IMR-90 (cell line): ENCODE measurements around the gene ANTXR2. TPM values are rescaled to one million over a fixed set of nuclear protein-coding genes. Genes with fewer than 3 reads are reported as not detected.

Experiments used
- ATAC-seq: fragments of 200-7000 bp; cut with Tn5 transposase; 2 replicates; pipeline ENCODE4 v1.9.1; 2020; ENCODE audit warnings: low read depth, mild to moderate bottlenecking, moderate library complexity
- BruUV-seq: library from RNA; stranded (reverse); fragments of 400-500 nt; replicated peaks from 2 replicates; lab custom pipeline; 2021; lab: Mats Ljungman, UMichigan
- CTCF ChIA-PET: fragments of 300-600 bp; formaldehyde crosslinking; extraction: SDS; loops from one replicate; lab custom pipeline; 2021; ENCODE audit warnings: antibody characterized with exemption; lab: Yijun Ruan, JAX
- POLR2A ChIA-PET: fragments of 300-600 bp; sonication (Branson Sonifier 250); formaldehyde crosslinking; loops from one replicate; lab custom pipeline; 2022; ENCODE audit warnings: antibody characterized with exemption; ENCODE audit not compliant: unreplicated experiment; lab: Charles Lee
- DNase-seq: peaks from one replicate; pipeline ENCODE4 v3.0.0; 2013
- H2AFZ ChIP-seq: replicated peaks from 2 replicates; pipeline ENCODE3; 2013; ENCODE audit warnings: low read length, mild to moderate bottlenecking; ENCODE audit not compliant: poor library complexity
- H2AK5ac ChIP-seq: 2 replicates; pipeline ENCODE4 v1.6.1; 2013; ENCODE audit warnings: low read depth, low read length, inconsistent platforms
- H2AK9ac ChIP-seq: replicated peaks from 2 replicates; pipeline ENCODE3; 2013; ENCODE audit warnings: mild to moderate bottlenecking, low read depth, low read length, moderate library complexity; ENCODE audit not compliant: poor library complexity
- H2BK120ac ChIP-seq: 2 replicates; pipeline ENCODE4 v1.6.1; 2013; ENCODE audit warnings: low read depth, low read length, inconsistent platforms
- H2BK15ac ChIP-seq: 3 replicates; pipeline ENCODE4 v1.6.1; 2013; ENCODE audit warnings: low read depth, low read length, inconsistent platforms
- H2BK20ac ChIP-seq: 2 replicates; pipeline ENCODE4 v1.6.1; 2013; ENCODE audit warnings: low read depth, mild to moderate bottlenecking, inconsistent platforms, low read length, moderate library complexity
- H2BK5ac ChIP-seq: 2 replicates; pipeline ENCODE4 v1.6.1; 2013; ENCODE audit warnings: mild to moderate bottlenecking, low read depth, low read length, inconsistent platforms; ENCODE audit not compliant: poor library complexity, severe bottlenecking
- H3K14ac ChIP-seq: replicated peaks from 2 replicates; pipeline ENCODE4 v1.6.1; 2013; ENCODE audit warnings: low read depth, low read length, inconsistent platforms
- H3K18ac ChIP-seq: 2 replicates; pipeline ENCODE4 v1.6.1; 2013; ENCODE audit warnings: low read depth, low read length, control low read depth
- H3K23ac ChIP-seq: 2 replicates; pipeline ENCODE4 v1.6.1; 2013; ENCODE audit warnings: low read depth, low read length, inconsistent platforms
- H3K27ac ChIP-seq: 2 replicates; pipeline ENCODE4 v1.5.1; 2013; ENCODE audit warnings: mild to moderate bottlenecking, control low read depth, low read length; ENCODE audit not compliant: insufficient read depth
- H3K27me3 ChIP-seq: 2 replicates; pipeline ENCODE4 v1.6.1; 2013; ENCODE audit warnings: low read length; ENCODE audit not compliant: control insufficient read depth, insufficient read depth
- H3K36me3 ChIP-seq: 2 replicates; pipeline ENCODE4 v1.6.1; 2013; ENCODE audit warnings: low read length, mixed read lengths; ENCODE audit not compliant: control insufficient read depth, insufficient read depth
- H3K4ac ChIP-seq: 2 replicates; pipeline ENCODE4 v1.6.1; 2013; ENCODE audit warnings: low read depth, low read length, inconsistent platforms
- H3K4me1 ChIP-seq: 2 replicates; pipeline ENCODE4 v1.6.1; 2013; ENCODE audit warnings: low read length, mixed read lengths; ENCODE audit not compliant: control insufficient read depth, insufficient read depth
- H3K4me2 ChIP-seq: 2 replicates; pipeline ENCODE4 v1.6.1; 2013; ENCODE audit warnings: low read depth, mild to moderate bottlenecking, control low read depth, low read length, moderate library complexity
- H3K4me3 ChIP-seq: 2 replicates; pipeline ENCODE4 v1.5.1; 2013; ENCODE audit warnings: low read depth, mild to moderate bottlenecking, control low read depth, low read length, moderate library complexity; ENCODE audit not compliant: insufficient read depth
- H3K56ac ChIP-seq: 2 replicates; pipeline ENCODE4 v1.6.1; 2013; ENCODE audit warnings: low read length, inconsistent platforms; ENCODE audit not compliant: insufficient read depth; ENCODE audit errors: extremely low read depth
- H3K79me1 ChIP-seq, 2 experiments: 2 replicates each; pipeline ENCODE4 v1.6.1; 2013; ENCODE audit warnings: low read length in 2 of 2, inconsistent platforms in 1 of 2, low read depth in 1 of 2
- H3K9ac ChIP-seq: 2 replicates; pipeline ENCODE4 v1.6.1; 2013; ENCODE audit warnings: low read depth, low read length, control low read depth
- H3K9me1 ChIP-seq: 2 replicates; pipeline ENCODE4 v1.6.1; 2013; ENCODE audit warnings: low read length, inconsistent platforms; ENCODE audit not compliant: insufficient read depth
- H3K9me3 ChIP-seq: 2 replicates; pipeline ENCODE4 v1.6.1; 2013; ENCODE audit warnings: low read length; ENCODE audit not compliant: control insufficient read depth, insufficient read depth
- H4K20me1 ChIP-seq: 2 replicates; pipeline ENCODE4 v1.6.1; 2013; ENCODE audit warnings: low read length, inconsistent platforms; ENCODE audit not compliant: insufficient read depth
- H4K5ac ChIP-seq: 2 replicates; pipeline ENCODE4 v1.6.1; 2013; ENCODE audit warnings: mild to moderate bottlenecking, low read depth, low read length, control low read depth
- H4K8ac ChIP-seq, 2 experiments: 2 replicates each; pipeline ENCODE4 v1.6.1; 2013; ENCODE audit warnings: low read depth in 2 of 2, low read length in 2 of 2, control low read depth in 1 of 2, inconsistent platforms in 1 of 2
- H4K91ac ChIP-seq: 2 replicates; pipeline ENCODE4 v1.6.1; 2013; ENCODE audit warnings: low read depth, low read length, inconsistent platforms; ENCODE audit not compliant: insufficient read depth
- BHLHE40 ChIP-seq: fragments of 150-350 bp; IDR thresholded peaks from 2 replicates; pipeline ENCODE4 v1.6.1; 2016; ENCODE audit warnings: mild to moderate bottlenecking, low read depth, low read length
- CEBPB ChIP-seq: IDR thresholded peaks from 2 replicates; pipeline ENCODE4 v1.6.1; 2012; ENCODE audit warnings: low read depth, low read length, improper control_type of control experiment
- CHD1 ChIP-seq: IDR thresholded peaks from 2 replicates; pipeline ENCODE4 v1.6.1; 2012; ENCODE audit warnings: low read depth, low read length, improper control_type of control experiment
- CTCF ChIP-seq: conservative IDR thresholded peaks from 2 replicates; pipeline ENCODE4 v1.5.1; 2012; ENCODE audit warnings: mild to moderate bottlenecking, low read depth, low read length, improper control_type of control experiment
- ELK1 ChIP-seq: fragments of 150-350 bp; IDR thresholded peaks from 2 replicates; pipeline ENCODE4 v1.6.1; 2016; ENCODE audit warnings: low read depth, mild to moderate bottlenecking, low read length, moderate library complexity, borderline replicate concordance
- FOS ChIP-seq: fragments of 150-350 bp; IDR thresholded peaks from 2 replicates; pipeline ENCODE4 v1.6.1; 2016; ENCODE audit warnings: low read depth, low read length
- MAFK ChIP-seq: IDR thresholded peaks from 2 replicates; pipeline ENCODE4 v1.6.1; 2012; ENCODE audit warnings: low read depth, low read length, improper control_type of control experiment
- MAZ ChIP-seq: IDR thresholded peaks from 2 replicates; pipeline ENCODE4 v1.6.1; 2012; ENCODE audit warnings: low read depth, mild to moderate bottlenecking, low read length, improper control_type of control experiment, moderate library complexity, borderline replicate concordance
- MXI1 ChIP-seq: IDR thresholded peaks from 2 replicates; pipeline ENCODE4 v1.6.1; 2012; ENCODE audit warnings: low read depth, mild to moderate bottlenecking, low read length, moderate library complexity, borderline replicate concordance
- NFE2L2 ChIP-seq: fragments of 150-350 bp; IDR thresholded peaks from 2 replicates; pipeline ENCODE4 v1.6.1; 2016; ENCODE audit warnings: low read depth, mild to moderate bottlenecking, low read length
- POLR2A ChIP-seq: IDR thresholded peaks from 2 replicates; pipeline ENCODE4 v1.6.1; 2012; ENCODE audit warnings: mild to moderate bottlenecking, low read depth, low read length
- RFX5 ChIP-seq: IDR thresholded peaks from 2 replicates; pipeline ENCODE4 v1.8.0; 2012; ENCODE audit warnings: low read depth, mild to moderate bottlenecking, low read length, moderate library complexity
- SMC3 ChIP-seq: fragments of 150-350 bp; IDR thresholded peaks from 2 replicates; pipeline ENCODE4 v1.6.1; 2016; ENCODE audit warnings: low read depth, mild to moderate bottlenecking, antibody characterized with exemption, low read length, moderate library complexity
- USF2 ChIP-seq: fragments of 150-350 bp; IDR thresholded peaks from 2 replicates; pipeline ENCODE4 v1.6.1; 2017; ENCODE audit warnings: mild to moderate bottlenecking, antibody characterized with exemption, low read length, low read depth
- WGBS, 2 experiments: methylation state at CpG; one replicate each; pipeline versions ENCODE4 v1.1.5 to v1.1.7; 2013; ENCODE audit warnings: missing lambda C conversion rate in 2 of 2; ENCODE audit not compliant: insufficient read length in 1 of 2; ENCODE audit errors: extremely low coverage in 2 of 2; 5-methylcytosine and 5-hydroxymethylcytosine counted together
- dilution Hi-C: fragments of 300-500 bp; cut with HindIII; formaldehyde crosslinking; loops from one replicate; pipeline ENCODE4 v1.14.3; 2018; ENCODE audit warnings: low sequenced_read_pairs; ENCODE audit not compliant: unreplicated experiment
- in situ Hi-C: fragments of 300-500 bp; cut with MboI; formaldehyde crosslinking; loops from 3 replicates; pipeline ENCODE4 v1.14.3; 2019; ENCODE audit warnings: low sequenced_read_pairs, inconsistent platforms, mixed read lengths
- intact Hi-C: fragments of 100-400 bp; cut with micrococcal nuclease; formaldehyde crosslinking; loops from 2 replicates; pipeline ENCODE4 v1.10.0; 2022
- polyA plus RNA-seq, 3 experiments: library from polyadenylated mRNA; depleted of rRNA; stranded (reverse); fragments of >200 nt; gene quantifications; 2 replicates each; pipeline ENCODE4 v1.2.3, GENCODE V29; 2012; ENCODE audit warnings: low replicate concordance in 1 of 3
- total RNA-seq: library from RNA; depleted of rRNA; stranded (reverse); fragments of >200 nt; gene quantifications from 2 replicates; pipeline ENCODE4 v1.2.3, GENCODE V29; 2012

The ANTXR2 gene
- total and polyA plus RNA-seq, 2 of the 4 experiments (the other 2 are of a cell fraction): 46.8 to 88.5 TPM

GRCh38 chr4:79918292-79918691 is 154.7 kb downstream of the ANTXR2 start:
- Histone ChIP-seq H2BK120ac (no peak overlapping the region), H3K9ac (no peak overlapping the region), H3K4me1 (peaks cover 6% of the 10 kb centered on the region; the same call in 1 of the 2 replicates), H3K79me1 (peaks cover 5 to 29% of the 10 kb centered on the region in 2 experiments; a peak in 3 of 4 replicates), H3K23ac (no peak overlapping the region), H3K27ac (no peak overlapping the region), H4K5ac (no peak overlapping the region), H4K8ac (no peak overlapping the region), H4K91ac (no peak overlapping the region), H3K4me3 (no peak overlapping the region), H2BK5ac (no peak overlapping the region), H2BK15ac (no peak overlapping the region), H3K56ac (no peak overlapping the region), H2AK9ac (no peak overlapping the region), H4K20me1 (peaks cover 7% of the 10 kb centered on the region), H2AFZ (no peak overlapping the region), H3K4me2 (no peak overlapping the region), H3K18ac (no peak overlapping the region), H3K36me3 (peaks cover under 1% of the 10 kb centered on the region; the same call in 1 of the 2 replicates), H2BK20ac (no peak overlapping the region), H3K27me3 (no peaks in the 10 kb centered on the region), H3K14ac (no peak overlapping the region), H3K4ac (no peak overlapping the region), H2AK5ac (no peak overlapping the region), H3K9me1 (no peaks in the 10 kb centered on the region), H3K9me3 (no peaks in the 10 kb centered on the region)
- TF ChIP-seq POLR2A (no peak), NFE2L2 (no peak), MAFK (no peak), RFX5 (no peak), CHD1 (no peak), ELK1 (no peak), USF2 (no peak), SMC3 (no peak), CTCF (no peak), MXI1 (no peak), MAZ (no peak), FOS (no peak), BHLHE40 (no peak), CEBPB (no peak)
- intact Hi-C loops (loop anchor here (10.0 kb wide), 2 partner anchors 297 to 963 kb away; no protein-coding TSS in a partner anchor), dilution Hi-C loops (no loop called here), in situ Hi-C loops (no loop called here)
- no CpG with 5 or more reads among the region's 3 CpGs for WGBS, 2 experiments
- DNase-seq (no peak), ATAC-seq (no peak)
- POLR2A ChIA-PET: no interaction called here
- CTCF ChIA-PET: no interaction called here
- no TSS peak for BruUV-seq
